Chondrocyte (in vitro differentiated cells): Measurements from ENCODE around the gene KDM4B. TPM values are rescaled to one million over a fixed set of nuclear protein-coding genes. Genes with fewer than 3 reads are reported as not detected.

Source experiments
- DNase-seq: peaks from one replicate; pipeline ENCODE4 v3.0.0; 2021; ENCODE audit warnings: mixed read lengths, low spot score
- H3K27ac Mint-ChIP-seq: one replicate; pipeline ENCODE4 v1.8.0; 2021; ENCODE audit warnings: mild to moderate bottlenecking, moderate library complexity, mixed read lengths; ENCODE audit not compliant: unreplicated experiment
- H3K27me3 Mint-ChIP-seq: 2 replicates; pipeline ENCODE4 v1.8.0; 2021; ENCODE audit warnings: low read depth, mixed read lengths
- H3K36me3 Mint-ChIP-seq: 2 replicates; pipeline ENCODE4 v1.8.0; 2021; ENCODE audit warnings: low read depth, mixed read lengths
- H3K4me1 Mint-ChIP-seq: 2 replicates; pipeline ENCODE4 v1.8.0; 2021; ENCODE audit warnings: low read depth, mild to moderate bottlenecking, mixed read lengths
- H3K4me3 Mint-ChIP-seq: one replicate; pipeline ENCODE4 v1.8.0; 2021; ENCODE audit warnings: mild to moderate bottlenecking, moderate library complexity, mixed read lengths; ENCODE audit not compliant: unreplicated experiment
- H3K9me3 Mint-ChIP-seq: 2 replicates; pipeline ENCODE4 v1.8.0; 2021; ENCODE audit warnings: low read depth, mixed read lengths
- total RNA-seq: library from RNA; stranded (reverse); gene quantifications from 3 replicates; pipeline ENCODE4 v1.2.1, GENCODE V29; 2021
- TF ChIP-seq, protein P1 (sequence below): fragments of 200-600 bp; sonication (generic); IDR thresholded peaks from 2 replicates; pipeline ENCODE4 v1.5.0; 2021; ENCODE audit warnings: antibody characterized with exemption, mild to moderate bottlenecking, moderate library complexity

Gene KDM4B
- total RNA-seq, 1 donor from 2014 or later: 52.2 TPM

GRCh38 chr19:5063873-5064645 is 95.1 kb downstream of the KDM4B start:
- TF ChIP-seq, protein P1, sequence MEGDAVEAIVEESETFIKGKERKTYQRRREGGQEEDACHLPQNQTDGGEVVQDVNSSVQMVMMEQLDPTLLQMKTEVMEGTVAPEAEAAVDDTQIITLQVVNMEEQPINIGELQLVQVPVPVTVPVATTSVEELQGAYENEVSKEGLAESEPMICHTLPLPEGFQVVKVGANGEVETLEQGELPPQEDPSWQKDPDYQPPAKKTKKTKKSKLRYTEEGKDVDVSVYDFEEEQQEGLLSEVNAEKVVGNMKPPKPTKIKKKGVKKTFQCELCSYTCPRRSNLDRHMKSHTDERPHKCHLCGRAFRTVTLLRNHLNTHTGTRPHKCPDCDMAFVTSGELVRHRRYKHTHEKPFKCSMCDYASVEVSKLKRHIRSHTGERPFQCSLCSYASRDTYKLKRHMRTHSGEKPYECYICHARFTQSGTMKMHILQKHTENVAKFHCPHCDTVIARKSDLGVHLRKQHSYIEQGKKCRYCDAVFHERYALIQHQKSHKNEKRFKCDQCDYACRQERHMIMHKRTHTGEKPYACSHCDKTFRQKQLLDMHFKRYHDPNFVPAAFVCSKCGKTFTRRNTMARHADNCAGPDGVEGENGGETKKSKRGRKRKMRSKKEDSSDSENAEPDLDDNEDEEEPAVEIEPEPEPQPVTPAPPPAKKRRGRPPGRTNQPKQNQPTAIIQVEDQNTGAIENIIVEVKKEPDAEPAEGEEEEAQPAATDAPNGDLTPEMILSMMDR: no peak
- no peak overlapping the region for H3K4me3 Mint-ChIP-seq
- peaks cover 5% of the 10 kb centered on the region for H3K9me3 Mint-ChIP-seq
- no peaks in the 10 kb centered on the region for H3K27me3 Mint-ChIP-seq
- H3K36me3 Mint-ChIP-seq: peaks cover 29% of the 10 kb centered on the region
- no peak for DNase-seq
- no peaks in the 10 kb centered on the region for H3K4me1 Mint-ChIP-seq
- no peak overlapping the region for H3K27ac Mint-ChIP-seq

DNA sequence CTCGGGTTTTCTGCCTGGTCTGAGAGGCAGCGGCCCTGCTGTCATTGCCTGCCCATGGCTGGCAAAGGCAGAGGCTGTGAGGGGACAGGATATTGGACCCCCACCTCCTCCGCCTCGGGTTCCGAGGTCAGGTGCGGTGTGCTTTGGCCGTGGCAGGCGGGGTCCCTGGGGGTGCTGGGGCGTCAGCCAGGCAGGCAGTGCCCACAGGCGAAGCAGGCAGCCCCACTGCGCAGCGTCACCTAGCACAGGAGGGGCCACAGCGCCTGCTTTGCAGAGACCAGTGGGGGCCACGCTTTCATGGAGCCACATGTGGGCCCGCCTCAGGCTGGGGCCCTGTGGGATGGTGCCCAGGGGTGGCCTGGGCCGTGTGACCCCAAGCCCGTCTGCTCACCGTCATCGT is 96.0 kb downstream of the KDM4B start:
- H3K9me3 Mint-ChIP-seq: peaks cover 5% of the 10 kb centered on the region
- H3K4me3 Mint-ChIP-seq: no peak overlapping the region
- H3K36me3 Mint-ChIP-seq: peaks cover 29% of the 10 kb centered on the region
- DNase-seq: no peak
- no peak overlapping the region for H3K27ac Mint-ChIP-seq
- no peaks in the 10 kb centered on the region for H3K4me1 Mint-ChIP-seq
- H3K27me3 Mint-ChIP-seq: no peaks in the 10 kb centered on the region
- TF ChIP-seq, protein P1: no peak

DNA sequence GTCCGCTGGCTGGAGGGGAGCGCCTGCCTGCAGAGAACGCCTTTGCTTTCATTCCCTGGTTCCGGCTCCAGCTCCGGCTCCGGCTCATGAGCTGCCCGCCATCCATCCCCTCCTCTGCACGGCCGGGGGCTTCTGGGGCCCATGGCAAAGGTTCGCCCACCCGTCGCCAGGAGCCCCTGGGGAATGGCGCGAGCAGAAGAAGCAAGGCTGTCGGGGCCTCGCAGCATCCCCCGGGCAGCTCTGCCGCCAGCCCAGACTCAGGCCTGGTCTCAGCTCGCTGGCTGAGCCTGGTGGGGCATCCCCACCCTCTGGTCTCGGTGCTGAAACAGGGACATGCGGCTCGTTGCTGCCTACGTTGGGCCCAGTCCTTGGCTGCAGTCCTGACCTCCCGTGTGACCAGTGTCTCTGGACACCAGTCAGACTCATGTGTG is 96.8 kb downstream of the KDM4B start:
- TF ChIP-seq, protein P1: no peak

DNA sequence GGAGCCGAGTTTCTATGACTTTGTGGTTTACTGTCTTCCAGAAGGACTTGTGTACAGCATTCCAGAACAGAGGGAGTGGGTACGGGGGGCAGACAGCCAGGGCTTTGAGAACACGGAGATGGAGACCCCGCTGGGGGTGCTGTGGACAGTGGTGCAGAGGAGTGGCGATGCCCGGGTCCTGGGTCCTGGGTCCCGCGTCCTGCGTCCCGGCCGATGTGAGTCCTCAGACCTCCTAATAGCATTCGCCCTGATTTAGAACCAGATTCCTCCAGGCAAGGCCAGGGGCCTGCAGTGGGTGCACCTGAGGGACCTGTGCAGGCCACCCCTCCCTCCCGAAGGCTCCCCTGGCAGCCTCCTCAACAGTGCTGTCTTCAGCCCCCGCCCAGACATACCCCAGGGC is 97.9 kb downstream of the KDM4B start:
- Mint-ChIP-seq H3K4me1 (no peaks in the 10 kb centered on the region), H3K27me3 (no peaks in the 10 kb centered on the region), H3K27ac (no peak overlapping the region), H3K4me3 (no peak overlapping the region), H3K36me3 (peaks cover 24% of the 10 kb centered on the region), H3K9me3 (peaks cover 5% of the 10 kb centered on the region)
- no peak for DNase-seq
- TF ChIP-seq, protein P1: no peak

More for the DNA sequence above, 96.8 kb downstream of the KDM4B start:
- Mint-ChIP-seq H3K4me3 (no peak overlapping the region), H3K27ac (no peak overlapping the region), H3K36me3 (peaks cover 29% of the 10 kb centered on the region), H3K4me1 (no peaks in the 10 kb centered on the region), H3K9me3 (peaks cover 5% of the 10 kb centered on the region), H3K27me3 (no peaks in the 10 kb centered on the region)
- DNase-seq: no peak

- Mint-ChIP-seq H3K4me3 (no peak overlapping the region), H3K27ac (no peak overlapping the region), H3K4me1 (no peaks in the 10 kb centered on the region), H3K9me3 (peaks cover 5% of the 10 kb centered on the region), H3K27me3 (no peaks in the 10 kb centered on the region), H3K36me3 (peaks cover 19% of the 10 kb centered on the region)
- no peak for DNase-seq
- TF ChIP-seq, protein P1: no peak
Measured at GRCh38 chr19:5067678-5068077, 98.8 kb downstream of the KDM4B start.
